NCI-H1417 treated with DMSO at 0.1 percent for 48 hours (cell line): ENCODE results near the gene MAP6D1.

ENCODE experiments used
- DNase-seq: peaks from one replicate; lab custom pipeline; 2025; lab: John Stamatoyannopoulos, UW

MAP6D1 gene

DNA sequence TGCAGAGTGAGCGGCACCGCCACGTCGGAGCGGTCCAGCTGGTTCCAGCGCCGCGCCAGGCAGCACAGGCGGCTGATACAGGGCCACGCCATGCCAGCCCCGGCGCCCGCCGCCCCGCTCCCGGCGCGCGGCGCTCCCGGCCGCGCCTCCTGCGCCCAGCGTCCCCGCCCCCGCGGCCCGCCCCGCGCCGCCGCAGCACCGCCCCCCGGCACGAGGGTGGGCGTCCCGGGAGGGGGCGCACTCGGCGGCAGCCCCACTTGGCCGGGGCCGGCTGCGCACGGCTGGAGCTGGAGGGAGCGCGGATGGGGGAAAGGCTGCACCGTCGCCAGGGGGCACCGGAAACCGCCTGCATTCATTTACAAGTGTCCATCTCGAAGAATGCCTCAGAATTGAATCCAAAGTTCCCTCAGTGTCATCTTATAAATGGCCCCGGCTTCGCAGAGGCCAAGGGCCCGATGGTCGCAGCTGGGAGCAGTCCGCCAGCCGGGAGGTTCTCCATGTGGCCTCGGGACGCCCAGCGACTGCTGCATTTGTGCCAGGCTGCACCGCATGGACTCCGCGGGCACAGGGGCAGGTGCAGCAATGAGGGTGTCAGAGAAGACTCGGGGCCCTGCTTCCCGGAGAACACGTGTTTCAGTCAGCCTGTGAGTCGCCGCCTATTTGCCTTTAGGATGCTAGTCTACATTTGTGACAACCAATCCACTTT, at the start of gene MAP6D1:
Gene MAP6D1, minus strand, starts transcription at position 122 of the 706 bp plus-strand sequence. Its CDS starts 30 bp downstream, at position 92.
- DNase-seq, result no peak

DNA sequence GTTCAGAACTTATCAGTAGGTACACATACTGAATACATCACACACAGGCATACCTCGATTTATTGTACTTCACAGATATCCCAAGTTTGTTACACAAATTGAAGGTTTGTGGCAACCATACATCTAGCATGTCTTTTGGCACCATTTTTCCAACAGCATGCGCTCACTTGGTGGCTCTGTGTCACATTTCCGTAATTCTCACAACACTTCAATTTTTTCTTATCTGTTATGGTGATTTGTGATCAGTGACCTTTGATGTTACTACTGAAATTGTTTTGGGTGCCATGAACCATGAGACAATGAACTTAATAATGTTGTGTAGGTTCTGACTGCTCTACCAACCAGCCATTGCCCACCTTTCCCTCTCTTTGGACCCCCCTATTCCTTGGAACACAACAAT, 48.5 kb upstream of the MAP6D1 start:
- DNase-seq, result no peak

GRCh38 chr3:183871541-183871940, 46.2 kb upstream of the MAP6D1 start:
- DNase-seq, result no peak

GRCh38 chr3:183870563-183870962, 45.2 kb upstream of the MAP6D1 start:
- no peak for DNase-seq

GRCh38 chr3:183868796-183869195, 43.4 kb upstream of the MAP6D1 start:
- no peak for DNase-seq

GRCh38 chr3:183862610-183863009, 37.2 kb upstream of the MAP6D1 start:
- DNase-seq, result no peak

DNA sequence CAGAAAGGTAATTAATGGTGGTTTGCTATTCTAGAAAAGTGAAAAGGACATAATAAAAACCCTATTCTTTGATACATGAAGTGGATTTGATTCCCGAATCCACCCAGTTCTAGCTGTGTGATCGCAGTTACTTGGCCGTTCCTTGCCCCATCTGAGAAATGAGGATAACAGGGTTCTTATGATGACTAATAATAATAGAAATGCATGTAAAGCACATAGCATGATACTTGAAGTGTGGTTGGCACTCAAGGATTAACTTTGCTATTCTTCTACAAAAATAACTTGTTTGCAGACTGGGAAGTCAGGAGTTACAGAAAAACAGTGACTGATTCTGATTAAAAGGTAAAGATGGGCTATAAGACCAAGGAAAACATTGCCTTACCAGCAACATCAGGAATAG, 32.5 kb upstream of the MAP6D1 start:
- no peak for DNase-seq

DNA sequence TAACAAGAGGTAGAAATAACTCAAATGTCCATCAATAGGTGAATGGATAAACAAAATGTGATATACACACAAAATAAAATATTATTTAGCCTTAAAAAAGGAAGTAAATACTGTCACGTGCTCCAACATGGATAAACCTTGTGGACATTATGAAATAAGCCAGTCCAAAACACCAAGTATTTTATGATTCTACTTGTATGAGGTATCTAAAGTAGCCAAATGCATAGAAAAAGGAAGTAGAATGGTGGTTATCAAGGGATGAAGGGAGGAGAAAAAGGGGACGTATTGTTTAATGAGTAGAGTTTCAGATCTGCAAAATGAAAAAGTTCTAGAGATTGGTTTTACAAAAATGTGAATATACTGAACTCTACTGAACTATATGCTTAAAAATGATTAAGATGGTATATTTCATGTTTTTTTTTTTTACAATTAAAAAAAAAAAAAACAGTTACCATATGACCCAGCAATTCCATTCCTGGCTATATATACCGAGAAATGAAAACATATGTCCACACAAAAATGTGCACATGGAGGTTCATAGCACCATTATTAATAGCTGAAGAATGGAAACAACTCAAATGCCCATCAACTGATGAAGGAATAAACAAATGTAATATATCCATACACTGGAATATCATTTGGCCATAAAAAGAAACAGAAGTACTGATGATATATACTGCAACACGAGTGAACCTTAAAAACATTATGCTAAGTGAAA, 29.1 kb upstream of the MAP6D1 start:
- no peak for DNase-seq

DNA sequence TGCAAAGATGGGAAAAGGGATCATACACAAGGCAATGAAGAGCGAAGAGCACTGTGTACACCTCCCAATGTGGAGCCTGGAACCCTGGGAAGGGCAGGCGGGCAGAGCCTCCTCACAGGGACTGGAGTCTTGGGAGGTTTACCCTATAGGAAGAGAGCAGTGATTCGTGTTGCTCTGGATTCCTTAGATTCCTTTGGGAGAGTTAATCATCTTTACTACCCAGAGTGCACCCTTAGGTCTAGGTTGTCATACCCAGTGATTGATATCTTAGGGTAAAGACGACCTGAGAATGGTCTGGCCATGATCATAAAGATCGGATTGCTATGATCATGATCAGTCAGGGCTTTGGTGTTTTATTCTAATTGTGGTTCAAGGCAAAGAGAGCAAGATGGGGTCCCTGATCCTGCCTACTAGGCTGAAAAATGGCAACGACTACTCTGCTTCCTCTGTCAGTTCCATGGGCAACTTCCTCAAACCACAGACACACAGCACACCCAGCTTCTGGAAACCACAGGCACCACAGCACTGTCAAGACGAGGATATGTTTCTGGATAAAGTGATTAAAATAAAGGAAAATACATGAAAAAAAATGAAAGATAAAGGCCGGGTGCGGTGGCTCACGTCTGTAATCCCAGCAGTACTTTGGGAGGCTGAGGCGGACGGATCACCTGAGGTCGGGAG, 20.4 kb upstream of the MAP6D1 start:
- DNase-seq, result no peak

DNA sequence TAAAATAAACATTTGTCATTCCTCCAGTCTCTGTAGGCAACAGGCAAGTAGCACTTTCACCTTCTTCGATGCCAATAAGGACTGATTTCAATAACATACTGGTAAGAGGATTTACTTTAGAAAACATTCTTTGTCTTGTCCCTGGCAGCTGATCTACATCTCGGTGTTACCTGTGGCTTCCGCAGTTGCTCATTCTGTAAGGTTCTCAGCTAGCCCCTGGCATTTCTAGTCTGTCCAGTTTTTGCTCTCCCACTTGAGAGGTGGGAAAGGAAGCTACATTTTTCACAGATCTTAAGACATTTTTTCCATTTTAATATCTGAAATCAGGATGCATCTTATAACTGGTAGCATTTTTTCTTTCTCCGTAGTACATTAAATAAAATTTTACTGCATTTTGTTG, 19.7 kb upstream of the MAP6D1 start:
- no peak for DNase-seq

DNA sequence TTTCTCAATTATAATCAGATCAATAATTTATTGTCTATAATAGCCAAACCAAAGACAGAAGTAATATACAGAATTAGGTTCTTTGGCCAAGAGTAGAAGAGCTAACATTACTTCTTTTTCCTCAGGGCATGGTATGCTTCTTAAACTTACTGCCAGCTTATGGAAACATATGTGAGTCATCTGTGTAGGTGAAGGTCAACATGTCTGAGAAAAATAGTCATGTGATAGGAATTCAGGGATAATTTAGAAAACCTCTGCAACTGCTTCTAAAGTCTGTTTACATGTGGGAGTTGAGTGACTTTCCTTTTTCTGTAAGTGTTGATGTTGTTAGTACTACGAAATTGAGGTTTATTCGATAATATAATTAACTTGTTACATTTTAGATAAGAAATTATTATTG, 19.2 kb upstream of the MAP6D1 start:
- DNase-seq, result no peak

GRCh38 chr3:183839751-183840150, 14.4 kb upstream of the MAP6D1 start:
- DNase-seq, result no peak

- DNase-seq, result no peak
Measured at GRCh38 chr3:183837894-183838293, 12.5 kb upstream of the MAP6D1 start.

DNA sequence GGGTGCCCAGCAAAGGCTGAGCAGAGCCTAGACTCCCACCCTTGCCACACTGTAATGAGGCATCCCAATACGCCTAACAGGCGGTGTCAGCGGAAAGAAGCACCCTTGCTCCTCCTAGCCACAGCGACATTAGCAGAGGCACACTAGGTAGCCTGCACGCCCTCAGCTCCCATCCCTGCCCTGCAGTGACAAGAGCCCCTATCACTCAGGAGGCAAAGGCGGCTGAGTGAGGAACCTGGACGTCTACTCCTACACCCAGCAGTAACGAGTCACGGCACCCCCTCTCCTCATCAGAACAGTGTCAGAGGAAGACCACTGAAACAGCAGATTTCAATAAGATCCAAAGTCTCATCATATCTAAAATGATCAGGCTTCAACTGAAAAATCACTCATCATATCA, 12.0 kb upstream of the MAP6D1 start:
- no peak for DNase-seq

- DNase-seq, result no peak
Measured at GRCh38 chr3:183833516-183833915, 8.1 kb upstream of the MAP6D1 start.

- DNase-seq, result no peak
Measured at GRCh38 chr3:183830187-183830586, 4.8 kb upstream of the MAP6D1 start.

DNA sequence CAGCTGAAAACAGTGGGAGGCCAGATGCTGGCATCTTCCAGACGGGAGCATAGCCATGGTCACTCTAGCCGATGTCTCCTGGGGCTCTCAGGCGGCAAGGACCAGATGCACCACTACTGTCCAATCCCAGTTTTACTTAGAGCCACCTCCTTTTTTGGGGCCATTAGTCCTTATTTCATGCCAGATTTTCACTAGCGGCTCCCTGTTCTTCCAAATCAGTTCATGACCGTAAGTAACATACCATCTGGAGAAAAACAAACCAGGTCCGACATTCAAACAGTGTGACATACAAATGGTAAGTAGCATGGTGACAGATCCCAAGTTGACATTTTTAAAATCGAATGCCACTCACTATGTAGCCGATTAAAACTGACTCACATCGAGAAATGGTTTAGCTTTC, 4.1 kb upstream of the MAP6D1 start:
- no peak for DNase-seq

DNA sequence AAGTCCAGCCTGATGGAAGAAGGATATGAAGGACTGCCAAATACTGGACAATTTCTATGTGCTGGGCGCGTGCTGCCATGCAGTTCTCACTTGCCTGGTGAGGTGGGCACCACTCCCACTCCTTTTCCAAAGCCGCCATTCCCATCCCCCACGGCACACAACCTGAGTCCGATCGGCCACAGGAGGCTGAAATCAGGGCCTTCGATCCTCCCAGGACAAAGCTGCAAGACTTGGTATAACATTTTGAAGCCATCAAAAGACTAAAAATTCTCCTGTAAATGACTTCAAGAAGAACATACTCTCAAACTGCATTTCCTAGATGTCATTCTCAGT, 3.1 kb upstream of the MAP6D1 start:
- no peak for DNase-seq

GRCh38 chr3:183827809-183828537, 2.6 kb upstream of the MAP6D1 start:
- no peak for DNase-seq

GRCh38 chr3:183826448-183827250, 1.3 kb upstream of the MAP6D1 start:
- no peak for DNase-seq

GRCh38 chr3:183824761-183825455, 469 bp downstream of the MAP6D1 start:
- no peak for DNase-seq
